HG02840 (cell line): ENCODE measurements around the gene CALML3.
"Not testable (repeated sequence)": the region's sequence is repeated elsewhere in the genome, so short reads cannot be mapped to it uniquely, and the experiment has no call there.

Experiments used
- ATAC-seq: cut with Tn5 transposase; IDR thresholded peaks from one replicate; pipeline ENCODE4 v1.9.1; 2021; ENCODE audit warnings: mild to moderate bottlenecking, moderate library complexity, moderate number of reproducible peaks; ENCODE audit not compliant: unreplicated experiment, low FRiP score

CALML3 gene

DNA sequence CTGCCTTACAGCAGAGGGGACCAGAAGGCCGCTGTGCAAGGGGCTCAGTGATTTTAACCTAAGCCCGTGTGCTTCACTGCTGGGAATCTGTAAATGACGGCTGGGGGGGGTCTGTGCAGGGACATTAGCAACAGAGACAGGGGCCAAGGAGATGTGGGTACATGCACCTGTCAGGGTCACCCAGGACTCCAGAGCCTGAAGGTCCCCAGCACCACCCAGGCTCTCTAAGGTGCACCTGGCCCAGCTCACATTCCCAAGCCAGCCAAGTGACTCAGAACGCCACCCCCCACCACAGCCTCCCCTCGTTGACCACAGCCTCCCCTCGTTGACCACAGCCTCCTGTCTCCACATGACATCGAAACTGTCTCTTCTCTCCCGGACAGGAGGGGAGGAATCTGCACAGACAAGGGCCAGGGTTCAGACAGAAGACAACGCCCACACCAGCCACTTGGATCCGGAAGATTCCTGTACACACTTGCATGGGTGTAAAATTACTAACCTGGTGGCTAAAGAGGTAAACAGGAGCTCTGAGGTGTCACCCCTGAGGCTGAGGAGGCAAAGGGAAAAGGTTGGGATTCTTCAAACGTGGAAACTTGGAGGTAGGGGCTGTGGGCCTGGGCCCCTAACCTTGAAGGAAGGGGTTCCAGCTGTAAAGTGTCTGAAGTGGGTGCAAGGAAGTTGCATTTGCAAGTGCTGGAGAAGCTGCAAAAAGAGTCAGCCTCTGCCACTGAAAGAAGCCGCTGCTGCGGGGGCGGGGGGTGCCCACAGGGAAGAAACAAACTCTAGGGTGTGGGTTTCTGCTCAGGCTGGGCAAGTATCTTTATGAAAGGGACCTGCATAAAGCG lies 27.0 kb downstream of the CALML3 start:
- ATAC-seq: no peak

DNA sequence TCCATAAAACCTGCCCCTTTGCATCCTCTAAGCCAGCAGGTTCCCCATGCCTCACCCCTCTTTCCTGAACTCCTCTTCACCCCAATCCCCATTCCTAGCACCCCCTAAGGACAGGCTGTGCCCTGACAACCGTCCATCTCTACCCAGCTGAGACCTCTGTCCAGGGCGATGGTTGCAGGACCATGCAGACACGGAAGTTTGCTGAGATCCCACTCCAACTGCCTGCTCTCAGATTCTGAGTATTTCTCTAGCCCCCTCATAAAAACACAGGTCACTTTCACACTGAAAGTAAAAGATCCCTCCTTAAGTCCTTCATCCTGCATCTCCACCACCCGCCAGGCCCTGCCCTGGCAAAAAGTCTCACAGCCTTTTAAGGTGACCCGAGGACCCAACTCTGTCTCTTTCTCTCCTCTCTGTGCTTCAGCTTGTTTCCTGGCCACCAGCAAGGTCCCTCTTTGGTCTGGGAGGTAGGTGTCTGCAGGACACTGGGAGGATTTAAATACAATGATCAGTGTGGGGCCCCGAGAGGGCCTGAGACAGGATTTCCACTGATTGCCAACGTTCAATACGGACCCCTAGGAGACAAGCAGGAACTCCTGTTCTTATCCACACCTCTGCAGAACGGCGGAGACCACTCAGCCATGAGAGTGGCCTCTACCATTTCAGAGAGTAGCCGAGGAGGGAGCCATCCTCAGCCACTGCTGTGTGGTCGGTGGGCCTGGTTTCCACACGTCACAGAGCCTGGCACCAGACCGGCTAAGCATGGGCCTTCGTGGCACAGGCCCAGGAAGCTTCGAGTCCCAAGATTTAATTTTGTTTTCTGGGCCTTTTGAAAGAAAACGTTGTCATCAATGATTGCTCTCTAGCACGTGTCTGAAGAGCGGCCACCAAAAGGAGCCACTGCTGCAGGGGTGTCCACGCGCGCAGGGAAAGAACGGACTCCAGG lies 27.9 kb downstream of the CALML3 start:
- no peak for ATAC-seq

DNA sequence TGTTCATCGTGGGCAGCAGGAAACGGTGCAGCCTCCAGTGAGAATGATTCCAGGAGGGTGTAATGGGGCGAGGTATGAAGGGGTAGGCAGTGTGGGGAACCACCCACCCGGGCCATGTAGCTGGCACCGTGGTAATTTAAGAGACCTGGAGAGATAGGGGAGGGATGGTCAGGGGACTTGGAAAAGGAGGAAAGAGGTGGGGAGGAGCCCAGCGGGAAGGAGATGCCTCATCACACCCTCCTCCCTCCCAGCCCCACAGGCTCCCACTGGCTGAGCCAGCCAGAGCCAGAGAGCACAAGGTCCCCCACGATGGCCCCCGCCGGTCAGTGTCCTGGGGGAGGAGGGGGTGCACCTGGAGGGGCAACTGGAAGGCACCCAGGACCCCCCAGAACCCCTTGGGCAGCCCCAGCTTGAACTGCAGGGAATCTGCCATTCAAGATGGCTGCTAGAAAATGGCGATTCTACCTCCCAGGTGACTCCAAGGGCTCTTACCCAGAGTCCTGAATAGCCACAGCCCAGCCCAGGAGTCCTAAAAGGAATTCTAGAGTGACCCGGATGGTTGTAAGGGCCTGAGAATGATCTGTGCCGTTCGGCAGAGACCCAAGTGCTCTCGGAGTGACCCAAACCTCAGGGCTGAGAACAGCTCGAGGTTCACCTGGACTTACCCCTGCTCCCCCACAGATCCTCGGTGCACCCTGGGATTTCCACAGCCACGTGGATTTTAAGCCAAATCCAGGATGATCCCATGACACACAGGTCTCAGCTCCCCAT lies 28.8 kb downstream of the CALML3 start:
- no peak for ATAC-seq

DNA sequence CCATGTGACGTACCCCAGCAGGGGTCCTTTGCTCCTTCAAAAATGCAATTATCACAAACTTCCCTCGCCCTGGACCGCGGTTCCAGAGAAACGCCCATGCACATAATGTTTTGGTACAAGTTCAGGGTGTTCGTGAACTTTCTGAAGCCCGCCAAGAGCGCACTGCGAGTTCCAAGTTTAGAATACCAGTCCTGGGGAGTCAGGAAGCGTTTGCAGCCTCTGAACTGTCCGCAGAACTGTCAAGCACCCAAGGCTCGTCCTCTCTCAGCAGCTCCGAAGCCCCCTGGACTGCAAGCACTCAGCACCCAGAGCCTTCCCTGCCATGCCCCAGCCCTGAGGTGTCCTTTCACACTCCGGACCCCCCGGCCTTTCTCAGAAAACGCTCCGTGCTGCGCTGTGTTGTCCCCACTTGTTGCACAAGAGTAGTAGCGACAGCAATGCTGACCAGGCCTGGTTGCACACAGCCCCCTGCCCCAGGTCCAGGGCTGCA lies 30.3 kb downstream of the CALML3 start:
- no peak for ATAC-seq

GRCh38 chr10:5555881-5556280 lies 31.1 kb downstream of the CALML3 start:
- ATAC-seq: no peak

DNA sequence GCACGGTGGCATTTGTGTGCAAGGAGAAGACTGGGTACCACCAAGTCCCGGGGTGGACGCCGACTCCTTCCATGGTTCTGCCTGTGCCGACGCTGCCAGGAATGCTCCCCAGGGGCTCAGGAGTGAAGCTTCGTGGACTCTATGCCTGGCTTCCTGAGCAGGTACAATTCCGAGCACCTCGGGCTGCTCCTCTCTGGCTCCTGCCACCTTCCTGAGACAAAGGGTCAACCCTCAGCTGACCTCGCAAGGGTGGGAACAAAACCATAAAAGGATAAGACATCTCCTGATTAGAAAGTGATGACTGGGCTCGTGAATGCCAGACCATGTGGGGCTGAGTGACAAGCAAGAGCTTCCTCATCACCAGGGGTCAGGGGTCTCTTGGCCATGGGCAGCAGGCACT lies 31.8 kb downstream of the CALML3 start:
- ATAC-seq: no peak

- no peak for ATAC-seq
These were observed 32.4 kb downstream of the CALML3 start for GRCh38 chr10:5557040-5557721.

DNA sequence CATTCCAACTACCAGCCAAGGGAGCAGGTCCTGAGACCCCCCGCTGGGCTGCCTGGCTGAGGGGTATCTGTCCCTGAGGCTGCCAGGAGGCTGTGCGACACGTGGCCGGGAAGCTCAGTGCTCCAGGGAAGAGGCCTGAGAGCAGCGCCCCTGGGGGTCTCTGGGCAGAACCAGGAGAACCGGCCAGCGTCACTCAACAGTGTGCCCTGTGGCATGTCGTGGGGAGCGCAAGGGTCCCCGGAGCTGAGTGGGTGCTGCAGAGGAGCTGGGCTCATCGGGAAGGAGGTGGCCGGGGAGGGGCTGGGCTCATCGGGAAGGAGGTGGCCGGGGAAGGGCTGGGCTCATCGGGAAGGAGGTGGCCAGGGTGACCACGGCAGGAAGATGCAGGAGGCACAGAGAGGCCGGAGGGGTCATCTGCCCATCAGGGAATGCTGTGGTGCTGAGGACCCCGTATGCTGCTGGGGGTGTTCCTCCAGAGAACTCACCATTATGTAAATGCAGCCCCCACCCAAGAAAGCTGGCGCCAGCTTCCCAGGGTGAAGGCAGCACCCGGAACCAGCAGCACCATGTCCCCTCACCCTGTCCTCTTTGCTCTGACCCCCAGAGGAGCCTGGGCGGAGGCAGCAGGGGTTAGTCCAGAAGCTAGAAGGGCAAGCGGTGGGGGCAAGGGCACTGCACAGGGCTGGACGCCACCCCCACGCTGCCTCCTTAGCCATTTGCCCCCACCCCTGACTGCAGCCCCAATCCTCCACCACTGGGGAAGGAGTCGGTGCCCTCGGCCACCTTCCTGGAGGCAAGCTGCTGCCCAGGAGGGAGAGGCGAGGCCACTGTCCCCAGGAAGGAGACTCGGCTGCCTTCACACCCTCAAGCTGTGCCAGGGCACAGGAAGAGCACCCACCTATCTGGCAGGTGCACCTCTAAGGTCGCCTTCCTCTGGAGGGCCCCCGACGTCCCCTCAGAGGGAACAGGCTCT lies 33.3 kb downstream of the CALML3 start:
- no peak for ATAC-seq

- ATAC-seq: not testable (repeated sequence)
These were observed 34.3 kb downstream of the CALML3 start for GRCh38 chr10:5559022-5559421.

DNA sequence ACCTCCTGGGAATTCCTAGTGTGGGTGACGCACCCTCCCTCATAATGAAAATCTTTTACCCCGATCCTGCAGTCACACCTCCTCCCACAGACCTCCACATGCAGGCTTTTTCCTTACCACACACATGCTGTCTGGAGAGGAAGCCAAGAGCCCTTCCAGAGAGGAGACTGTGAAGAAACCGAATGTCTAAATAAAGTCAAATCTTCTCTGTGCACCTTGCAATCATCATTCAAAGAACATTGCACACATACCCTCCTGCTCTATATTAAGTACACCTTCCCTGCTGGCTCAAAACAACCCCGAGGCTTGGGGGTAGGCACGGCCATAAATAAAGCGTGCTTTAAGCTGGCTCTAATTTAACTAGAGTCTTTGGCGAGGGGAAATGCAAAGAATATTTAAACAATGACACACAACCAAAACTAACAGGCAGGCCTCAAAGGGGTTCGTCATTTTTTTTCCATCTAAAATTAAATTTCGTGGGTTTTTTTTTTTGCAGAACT lies 34.9 kb downstream of the CALML3 start:
- ATAC-seq: no peak

DNA sequence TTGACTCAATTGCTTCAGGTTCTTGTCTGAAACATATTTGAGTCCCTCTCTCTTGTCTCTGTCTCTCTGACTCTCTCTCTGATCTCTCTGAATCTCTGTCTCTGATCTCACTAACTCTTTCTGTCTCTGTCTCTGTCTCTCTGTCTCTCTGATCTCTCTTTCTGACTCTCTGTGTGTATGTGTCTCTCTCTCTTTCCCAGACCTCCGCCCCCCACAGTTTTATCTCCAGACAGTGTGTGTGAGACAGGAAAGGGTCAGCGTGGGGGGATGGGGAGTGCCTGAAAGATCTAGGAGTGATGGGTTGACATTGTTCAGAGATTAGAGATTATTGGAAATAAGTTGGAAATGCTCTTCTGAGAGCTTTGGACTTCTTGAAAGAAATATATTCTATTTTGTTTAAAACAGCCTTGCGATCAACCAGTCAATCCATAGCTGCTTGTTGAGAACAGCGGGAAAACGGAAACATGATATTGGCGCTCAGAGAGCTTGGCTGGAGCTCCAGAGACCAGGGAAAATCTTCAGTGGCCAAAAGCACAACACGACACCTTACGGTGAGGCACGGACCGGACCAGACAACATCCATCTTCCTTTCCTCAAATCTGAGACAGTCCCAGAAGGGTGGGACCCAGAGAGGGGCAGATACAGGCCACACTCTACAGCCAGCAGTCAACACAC lies 35.5 kb downstream of the CALML3 start:
- ATAC-seq: no peak

DNA sequence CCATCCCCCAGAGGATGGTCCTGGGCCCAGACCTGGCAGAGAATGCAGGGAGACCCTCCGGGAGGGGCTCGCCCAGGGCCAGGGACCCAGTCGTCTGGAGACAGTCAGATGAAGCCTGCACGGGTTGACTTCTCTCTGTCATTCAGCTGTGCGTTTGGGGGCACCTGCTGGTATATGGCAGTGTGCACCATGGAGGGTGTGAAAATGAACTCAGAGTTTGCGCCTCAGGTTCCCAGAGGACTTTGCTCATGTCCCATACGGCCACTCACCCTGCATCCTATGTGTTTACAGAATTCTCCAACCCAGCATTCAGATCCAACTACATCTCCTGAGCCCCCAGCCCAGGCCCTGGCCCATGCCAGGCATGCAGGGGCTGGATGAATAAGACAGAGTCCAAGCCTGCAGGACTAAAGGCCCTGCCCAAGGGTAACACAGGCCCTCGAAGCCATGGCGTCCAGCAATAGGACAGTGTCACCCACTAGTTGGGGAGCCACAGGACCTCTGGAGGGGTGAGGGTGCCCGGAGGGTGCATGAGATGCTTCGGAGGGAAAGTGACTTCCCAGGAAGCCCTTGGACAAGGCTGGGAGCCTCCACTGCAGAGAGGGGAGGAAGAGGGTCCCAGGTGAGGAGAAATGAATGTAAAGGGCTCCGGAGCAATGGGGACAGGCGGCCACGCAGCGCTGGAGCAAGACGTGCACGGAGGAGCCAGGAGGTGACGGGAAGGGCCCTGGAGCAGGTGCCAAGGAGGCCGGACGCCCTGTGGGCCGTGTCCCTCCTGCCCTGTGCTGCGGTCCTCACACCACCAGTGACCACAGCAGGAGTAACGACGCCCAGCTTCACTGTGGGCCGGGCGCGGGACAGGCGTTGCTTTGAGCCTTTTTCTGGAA lies 36.3 kb downstream of the CALML3 start:
- no peak for ATAC-seq

- no peak for ATAC-seq
These were observed 37.2 kb downstream of the CALML3 start for GRCh38 chr10:5561704-5562645.

GRCh38 chr10:5563321-5563961 lies 38.7 kb downstream of the CALML3 start:
- ATAC-seq: no peak

DNA sequence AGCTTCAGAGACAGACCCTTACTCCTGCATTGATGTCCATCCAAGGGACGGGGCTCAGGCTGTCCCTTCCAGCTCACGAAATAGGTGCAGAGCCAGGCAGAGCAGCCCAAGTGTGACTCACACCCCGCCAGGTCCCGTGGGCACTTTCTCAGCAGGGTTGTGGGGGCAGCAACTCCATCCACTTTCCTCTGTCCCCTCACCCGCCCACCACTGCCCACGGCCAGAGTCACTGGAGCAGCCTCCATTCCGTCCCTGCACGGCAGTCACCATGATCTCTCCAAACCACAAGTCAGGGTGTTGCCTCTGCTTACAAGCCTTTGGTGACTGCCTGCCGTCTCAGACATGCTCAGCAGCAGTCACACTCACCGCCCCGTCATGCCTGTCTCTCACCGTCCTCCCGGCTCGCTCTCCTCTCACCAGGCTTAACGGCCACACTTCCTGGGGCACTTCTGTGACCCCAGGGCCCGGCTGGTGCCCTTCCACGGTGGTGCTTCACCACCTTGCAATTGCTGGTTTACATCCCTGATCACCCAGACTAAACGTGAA lies 39.3 kb downstream of the CALML3 start:
- no peak for ATAC-seq
